ENCODE results near the gene SREBF1.

The SREBF1 gene

DNA sequence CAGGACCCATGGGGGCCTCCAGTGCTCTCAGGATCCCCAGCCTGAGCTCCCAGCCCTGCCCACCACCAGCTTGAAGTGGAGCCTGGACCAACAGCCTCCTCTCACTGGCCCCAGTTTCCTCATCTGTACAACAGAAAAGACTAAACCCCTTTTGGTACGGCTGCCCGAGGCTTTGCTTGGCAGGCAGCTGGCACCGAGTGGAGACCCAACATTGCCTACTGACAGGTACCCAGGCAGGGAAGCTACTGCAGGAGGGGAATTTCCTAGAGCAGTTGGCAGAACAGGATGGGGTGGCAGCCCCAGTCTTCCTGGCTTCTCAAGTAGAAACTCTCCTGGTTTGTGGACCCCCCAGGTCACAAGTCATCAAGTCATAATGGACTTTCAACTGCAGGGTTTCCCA, 14.2 kb downstream of the SREBF1 start:
- DNase-seq = no peak

DNA sequence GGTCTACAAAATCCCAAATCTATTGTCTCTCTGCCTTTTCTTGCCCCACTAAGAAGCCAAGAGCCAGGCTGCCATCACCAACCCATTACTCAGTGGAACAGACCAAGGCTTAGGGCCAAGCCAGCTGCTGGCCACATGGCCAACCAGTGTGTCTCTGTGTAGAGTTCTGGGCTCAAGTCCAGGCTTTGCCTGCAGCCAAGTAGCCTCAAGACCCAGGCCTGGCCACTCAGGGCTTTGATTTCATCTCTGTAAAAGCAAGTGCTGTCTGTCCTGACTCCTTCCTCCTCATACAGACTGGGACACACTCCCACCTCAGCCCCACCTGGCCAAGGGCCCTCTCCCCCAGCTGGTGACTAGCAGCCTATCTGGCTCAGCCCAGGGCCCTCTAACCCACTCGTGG, 14.6 kb downstream of the SREBF1 start:
- no peak for DNase-seq

DNA sequence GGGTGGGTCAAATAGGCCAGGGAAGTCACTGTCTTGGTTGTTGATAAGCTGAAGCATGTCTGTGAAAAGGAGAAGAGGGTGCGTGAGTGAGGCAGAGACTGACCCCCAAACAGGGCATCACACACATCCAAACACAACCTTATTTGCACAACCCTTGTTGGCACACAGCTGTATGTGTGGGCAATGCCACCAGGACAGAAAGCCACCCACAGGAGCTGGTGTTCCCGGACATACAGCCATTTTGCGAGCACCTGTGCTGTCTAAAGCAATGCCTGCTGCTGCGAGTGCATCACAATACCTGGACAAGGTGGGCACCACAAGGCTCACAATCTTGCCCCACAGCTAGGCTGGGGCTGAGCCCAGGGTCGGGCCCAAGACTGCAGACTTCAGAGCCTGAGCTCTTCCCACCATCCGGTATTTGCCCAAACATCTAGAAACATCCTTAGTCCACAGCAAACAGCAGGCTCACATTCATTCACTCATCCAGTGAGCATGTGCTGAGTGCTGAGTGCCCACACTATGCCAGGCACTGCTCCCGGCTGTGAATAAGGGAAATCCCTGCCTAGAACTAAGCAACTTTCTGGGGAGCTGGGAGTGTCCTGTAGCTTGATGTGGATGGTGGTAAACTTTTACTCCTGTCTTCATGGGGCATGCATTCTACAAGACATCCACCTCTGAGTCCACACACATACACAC, 16.2 kb downstream of the SREBF1 start:
- DNase-seq = no peak

DNA sequence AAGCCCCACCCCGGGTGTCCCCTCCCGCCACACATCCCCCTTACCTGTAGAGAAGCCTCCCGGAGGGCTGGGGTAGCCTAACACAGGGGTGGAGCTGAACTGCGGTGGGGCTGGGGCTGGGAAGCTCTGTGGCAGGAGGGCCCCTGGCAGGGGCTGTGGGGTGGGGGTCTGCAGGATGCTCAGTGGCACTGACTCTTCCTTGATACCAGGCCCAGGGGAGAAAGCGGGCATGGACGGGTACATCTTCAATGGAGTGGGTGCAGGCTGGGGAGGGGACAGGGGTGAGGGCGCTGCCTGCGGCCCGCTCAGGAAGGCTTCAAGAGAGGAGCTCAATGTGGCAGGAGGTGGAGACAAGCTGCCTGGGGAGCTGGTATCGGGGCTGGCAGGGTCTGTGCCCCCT, 16.7 kb downstream of the SREBF1 start:
- no peak for DNase-seq

DNA sequence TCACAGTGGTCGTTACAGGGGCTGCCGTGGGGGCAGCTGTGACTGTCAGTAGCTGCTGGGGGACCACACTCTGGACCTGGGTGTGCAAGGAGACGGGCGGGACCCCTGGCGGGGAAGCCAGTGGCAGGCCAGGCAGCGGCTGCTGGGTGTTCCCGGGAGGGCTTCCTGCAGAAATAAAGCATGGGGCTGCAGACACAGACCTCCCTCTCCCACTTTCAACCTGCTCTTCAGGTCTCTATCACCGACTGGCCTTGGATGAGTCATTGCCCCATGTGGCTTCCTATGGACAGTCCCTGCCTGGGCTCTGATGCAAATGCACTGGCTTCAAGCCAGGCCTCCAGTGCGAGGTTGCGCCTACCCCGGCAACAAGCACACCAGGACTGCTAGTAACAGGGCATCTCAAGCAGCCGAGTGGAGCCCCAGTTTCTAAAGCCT, 17.2 kb downstream of the SREBF1 start:
- DNase-seq = peak; percentile 36

DNA sequence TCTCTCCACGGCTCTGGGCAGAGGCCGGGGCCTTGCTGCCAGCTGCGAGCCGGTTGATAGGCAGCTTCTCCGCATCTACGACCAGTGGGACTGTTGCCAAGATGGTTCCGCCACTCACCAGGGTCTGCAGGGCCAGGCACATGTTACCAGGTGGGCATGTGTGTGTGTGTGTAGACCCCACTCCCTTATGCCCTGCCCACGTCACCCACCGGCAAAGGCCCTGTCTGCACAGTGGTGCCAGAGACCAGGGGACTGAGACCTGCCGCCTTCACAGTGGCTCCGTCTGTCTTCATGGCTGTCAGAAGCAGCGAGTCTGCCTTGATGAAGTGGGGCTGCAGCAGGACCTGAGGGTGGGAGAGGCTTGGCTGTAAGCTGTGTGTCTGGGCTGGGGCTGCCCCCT, 17.7 kb downstream of the SREBF1 start:
- DNase-seq = no peak

DNA sequence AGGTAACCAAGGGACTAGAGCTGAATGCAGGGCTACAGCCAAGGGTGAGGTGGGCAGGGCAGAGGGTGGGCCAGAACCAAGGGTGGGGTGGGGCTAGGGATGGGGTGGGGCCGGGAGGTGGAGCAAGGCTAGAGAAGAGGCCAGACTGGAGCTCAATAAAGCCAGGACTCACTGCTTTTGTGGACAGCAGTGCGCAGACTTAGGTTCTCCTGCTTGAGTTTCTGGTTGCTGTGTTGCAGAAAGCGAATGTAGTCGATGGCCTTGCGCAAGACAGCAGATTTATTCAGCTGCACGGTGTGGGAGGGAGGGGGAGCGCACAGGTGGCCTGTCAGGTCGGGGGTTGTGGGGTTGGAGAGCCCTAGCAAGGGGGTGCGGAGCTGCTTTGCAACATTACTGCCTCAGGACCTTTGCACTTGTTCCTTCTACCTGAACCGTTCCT, 18.7 kb downstream of the SREBF1 start:
- no peak for DNase-seq

DNA sequence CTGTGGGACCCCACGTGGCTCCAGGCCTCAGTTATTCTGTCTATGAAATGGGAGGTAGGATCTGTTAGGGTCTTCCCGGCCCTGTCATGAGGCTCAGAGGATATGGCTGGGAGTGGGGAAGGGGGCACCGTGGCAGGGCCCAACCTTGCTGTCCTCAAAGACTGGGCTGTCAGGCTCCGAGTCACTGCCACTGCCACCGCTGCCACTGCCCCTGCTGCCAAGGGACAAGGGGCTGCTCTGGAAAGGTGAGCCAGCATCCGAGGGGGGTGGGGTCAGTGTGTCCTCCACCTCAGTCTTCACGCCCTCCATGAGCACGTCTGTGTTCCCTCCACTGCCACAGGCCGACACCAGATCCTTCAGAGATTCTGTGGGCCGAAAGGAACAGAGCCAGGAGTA, 19.2 kb downstream of the SREBF1 start:
- DNase-seq = no peak

DNA sequence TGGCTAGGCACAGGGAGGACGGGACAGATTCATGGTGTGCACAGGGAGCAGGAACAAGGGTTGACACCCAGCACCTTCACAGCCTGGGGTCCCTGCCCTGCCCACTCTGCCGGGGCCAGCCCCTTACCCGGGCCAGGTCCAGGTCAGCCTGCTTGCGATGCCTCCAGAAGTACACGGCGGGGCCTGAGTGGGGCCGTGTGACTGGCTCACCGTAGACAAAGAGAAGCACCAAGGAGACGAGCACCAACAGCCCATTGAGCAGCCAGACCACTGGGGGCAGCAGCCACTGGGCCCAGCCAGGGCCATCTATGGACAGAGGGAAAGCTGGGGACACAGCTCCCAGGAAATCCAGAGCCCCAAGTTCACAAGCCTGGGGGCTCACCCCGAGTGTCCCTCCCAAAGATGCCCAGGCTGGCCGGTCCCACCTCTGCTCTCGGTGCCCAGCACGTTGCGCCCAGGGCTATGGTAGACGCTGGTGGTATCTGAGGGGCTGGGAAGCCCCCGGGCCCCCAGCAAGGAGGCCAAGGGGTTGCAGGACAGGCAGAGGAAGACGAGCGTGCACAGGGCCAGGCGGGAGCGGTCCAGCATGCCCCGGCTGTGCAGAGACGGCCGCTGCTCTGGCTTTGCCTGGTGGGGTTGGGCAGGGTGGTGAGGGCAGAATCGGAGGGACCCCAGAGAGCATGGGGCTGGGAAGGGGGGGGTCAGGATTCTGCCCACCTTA, 19.8 kb downstream of the SREBF1 start:
- no peak for DNase-seq

DNA sequence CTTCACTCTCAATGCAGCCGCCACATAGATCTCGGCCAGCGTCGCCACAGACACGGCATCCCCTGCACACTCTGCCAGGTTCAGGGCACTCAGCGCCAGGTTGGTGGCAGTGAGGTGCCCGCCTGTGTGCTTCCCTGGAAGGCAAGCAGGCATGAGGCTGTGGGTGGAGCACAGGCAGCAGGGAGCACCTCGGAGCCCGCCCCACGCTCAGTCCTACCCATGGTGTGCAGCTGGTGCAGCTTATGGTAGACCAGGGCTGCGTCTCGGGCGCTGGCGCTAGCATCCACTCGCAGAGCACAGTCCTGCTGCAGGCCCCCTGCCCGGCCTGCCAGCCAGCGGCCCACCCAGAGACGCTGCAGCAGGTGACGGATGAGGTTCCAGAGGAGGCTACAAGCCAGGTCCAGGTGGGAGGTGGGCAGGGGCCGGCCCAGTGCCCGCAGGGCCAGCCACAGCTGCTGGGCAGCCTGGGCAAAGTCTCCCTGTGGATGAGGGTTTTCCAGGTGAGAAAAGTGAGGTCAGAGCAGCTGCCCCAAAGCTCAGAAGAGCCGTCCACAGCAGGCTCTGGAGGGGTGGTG, 20.5 kb downstream of the SREBF1 start:
- DNase-seq = no peak

DNA sequence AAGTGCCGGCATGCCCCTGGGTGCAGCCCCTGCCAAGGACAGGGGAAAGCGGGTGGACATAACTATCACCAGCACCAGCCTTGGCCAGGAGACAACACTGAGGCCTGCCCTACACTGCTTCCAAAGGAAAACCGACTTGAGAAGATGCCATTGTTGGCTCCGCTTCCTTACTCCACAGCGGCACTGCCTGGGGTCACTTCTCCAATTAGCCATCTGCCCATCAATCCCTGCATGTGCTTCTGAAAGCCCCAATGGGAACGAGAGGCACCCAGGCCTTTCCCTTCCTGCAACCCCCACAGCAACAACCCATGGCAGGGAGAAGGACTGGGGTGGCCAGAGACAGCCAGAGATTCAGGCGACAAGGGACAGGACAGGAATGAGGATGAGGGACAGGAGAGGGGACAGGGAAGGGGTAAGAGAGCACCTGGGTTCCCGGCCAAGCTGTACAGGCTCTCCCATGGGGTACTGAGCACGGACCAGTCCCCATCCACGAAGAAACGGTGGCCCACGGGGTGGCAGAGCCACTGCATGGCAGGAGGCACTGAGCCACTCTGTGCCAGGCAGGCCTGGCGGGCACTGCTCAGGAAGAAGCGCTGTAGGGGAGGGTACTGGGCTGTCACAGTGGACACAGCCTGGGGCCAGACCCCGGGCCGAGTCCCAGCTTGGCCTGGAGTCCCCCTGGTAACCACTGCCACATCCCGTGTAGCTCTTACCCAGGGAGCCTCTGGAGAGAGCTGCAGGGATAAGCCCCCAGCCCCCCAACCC, 21.2 kb downstream of the SREBF1 start:
- no peak for DNase-seq

DNA sequence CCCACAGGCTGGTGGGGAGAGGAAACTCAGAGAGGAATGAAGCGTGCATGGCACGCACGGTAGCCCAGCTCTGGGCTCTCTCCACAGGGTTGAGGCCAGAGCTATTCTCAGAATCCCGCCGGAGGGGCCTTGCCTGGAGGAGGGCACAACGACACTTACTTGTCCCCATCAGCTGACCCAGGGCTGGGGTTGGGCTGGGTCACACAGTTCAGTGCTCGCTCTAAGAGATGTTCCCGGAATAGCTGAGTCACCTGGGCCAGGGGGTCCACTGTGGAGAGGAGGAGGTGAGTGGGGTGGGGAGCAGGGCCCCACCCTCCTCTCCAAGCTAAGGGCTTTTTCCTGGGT, 21.8 kb downstream of the SREBF1 start:
- no peak for DNase-seq

DNA sequence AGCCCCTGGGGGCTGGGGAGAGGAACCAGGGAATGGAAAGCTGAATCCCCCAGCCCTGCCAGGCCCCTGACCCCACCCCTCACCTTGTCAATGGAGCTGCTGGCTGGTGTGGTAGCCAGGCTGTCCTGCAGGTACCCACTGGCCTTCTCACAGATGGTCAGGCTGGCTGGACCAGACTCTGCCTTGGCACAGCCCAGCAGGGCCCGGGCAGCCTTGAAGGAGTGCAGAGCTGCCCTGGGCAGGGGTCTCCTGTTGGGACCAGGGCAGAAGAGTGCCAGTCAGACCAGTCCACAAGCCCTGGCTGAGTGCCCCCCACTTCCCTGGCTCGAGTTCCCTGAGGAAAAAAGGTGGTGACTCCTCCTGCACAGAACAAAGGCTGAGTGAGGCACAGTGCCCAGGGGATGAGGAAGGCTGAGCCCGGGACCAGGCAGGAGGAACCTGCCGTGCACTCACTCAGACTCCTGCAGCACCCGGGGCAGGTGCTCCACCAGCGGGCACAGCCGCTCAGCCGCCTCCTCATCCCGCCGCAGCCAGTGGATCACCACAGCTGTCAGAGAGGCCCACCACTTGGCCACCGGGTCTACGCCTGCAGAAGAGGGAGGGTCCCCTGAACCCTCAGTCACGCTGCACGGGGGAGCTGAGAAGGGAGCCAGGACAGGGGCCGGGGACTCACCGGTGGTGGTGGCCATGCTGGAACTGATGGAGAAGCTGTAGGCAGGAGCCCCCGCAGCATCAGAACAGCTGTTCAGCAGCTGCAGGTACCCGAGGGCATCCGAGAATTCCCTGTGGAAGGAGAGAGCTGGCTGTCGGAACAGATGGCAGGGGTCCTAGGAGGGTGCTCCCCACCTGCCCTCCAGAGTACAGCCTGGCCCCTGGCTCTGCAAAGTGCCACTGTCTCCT, 22.4 kb downstream of the SREBF1 start:
- no peak for DNase-seq

DNA sequence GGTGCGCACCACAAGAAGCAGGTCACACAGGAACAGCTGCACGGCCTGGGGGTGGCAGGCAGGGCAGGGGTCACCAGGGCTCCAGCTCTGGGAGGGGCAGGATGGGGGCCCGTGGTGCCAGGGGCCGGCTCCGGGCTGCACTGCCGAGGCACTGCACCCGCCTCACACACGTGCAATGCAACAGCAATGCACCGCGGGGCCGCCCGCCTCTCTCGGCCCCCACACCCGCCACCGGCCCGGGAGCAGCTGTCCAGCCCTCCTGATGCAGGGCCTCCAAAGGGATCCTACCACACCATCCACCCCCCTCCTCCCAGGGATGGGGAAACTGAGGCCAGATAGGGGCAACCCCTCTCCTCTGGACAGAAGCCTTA, 23.1 kb downstream of the SREBF1 start:
- no peak for DNase-seq

DNA sequence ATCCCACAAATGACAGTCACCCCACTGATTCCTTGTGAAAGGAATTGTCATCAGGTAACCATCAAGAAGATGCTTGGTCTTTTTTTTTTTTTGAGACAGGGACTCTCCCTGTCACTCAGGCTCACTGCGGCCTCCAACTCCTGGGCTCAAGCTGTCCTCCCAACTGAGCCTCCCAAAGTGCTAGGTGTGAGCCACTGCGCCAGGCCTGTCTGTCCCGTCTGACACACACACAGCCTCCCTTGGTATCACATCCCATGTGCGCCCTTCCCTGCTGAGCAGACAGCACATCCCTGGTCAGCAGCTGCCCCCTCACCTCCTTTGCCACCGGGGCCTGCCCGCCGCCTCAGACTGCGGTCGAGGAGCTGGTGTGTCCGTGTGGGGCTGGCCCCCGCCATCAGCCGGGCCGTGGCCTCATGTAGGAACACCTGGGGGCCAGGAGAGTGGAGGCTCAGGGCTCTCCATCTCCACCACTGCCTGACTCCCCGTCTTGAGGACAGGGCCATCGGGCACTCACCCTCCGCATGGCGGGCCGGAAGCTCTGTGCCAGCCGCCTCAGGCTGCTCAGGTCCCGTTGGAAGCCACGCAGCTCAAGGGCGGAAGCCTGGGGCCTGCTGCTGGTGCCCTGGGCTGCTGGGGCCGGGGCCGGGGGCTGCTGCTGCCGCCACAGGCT, 23.6 kb downstream of the SREBF1 start:
- DNase-seq = no peak

DNA sequence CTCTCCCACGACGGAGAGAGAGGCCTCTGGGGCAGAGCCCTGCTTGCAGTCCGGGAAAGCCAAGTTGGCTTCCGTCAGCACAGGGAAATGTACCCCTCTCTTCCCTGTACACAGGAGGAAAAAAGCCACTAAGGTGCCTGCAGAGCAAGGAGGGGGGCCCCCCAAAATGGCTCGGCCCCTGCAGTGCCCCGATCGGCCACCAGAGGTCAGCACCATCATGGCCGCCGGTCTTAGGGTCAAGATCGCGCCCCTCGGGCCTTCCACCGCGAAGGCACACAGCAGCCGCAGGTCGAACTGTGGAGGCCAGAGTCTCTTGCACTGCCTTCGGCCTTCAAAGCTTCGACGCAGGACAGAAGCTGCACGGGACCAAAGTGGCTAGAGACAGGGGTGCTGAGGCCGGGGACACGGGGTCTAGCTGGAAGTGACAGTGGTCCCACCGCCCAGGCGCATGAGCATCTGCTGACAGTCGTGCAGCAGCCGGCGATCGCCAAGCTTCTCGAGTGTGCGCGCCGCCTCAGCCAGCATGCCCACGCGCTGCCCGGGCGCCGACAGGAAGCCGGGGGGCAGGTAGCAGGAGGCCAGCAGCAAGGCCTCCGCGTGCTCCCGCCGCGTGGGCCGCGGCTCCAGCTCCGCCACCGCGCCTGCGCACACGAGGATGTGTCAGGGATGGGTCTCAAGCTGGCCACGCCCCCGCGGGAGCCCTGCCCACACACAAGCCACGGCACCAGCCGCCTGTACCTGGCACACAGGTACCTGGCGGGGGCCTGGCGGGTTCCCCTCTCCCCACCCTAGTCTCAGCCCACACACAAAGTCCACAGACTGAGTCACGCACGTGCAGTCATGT, 24.4 kb downstream of the SREBF1 start:
- peak; percentile 52 for DNase-seq

DNA sequence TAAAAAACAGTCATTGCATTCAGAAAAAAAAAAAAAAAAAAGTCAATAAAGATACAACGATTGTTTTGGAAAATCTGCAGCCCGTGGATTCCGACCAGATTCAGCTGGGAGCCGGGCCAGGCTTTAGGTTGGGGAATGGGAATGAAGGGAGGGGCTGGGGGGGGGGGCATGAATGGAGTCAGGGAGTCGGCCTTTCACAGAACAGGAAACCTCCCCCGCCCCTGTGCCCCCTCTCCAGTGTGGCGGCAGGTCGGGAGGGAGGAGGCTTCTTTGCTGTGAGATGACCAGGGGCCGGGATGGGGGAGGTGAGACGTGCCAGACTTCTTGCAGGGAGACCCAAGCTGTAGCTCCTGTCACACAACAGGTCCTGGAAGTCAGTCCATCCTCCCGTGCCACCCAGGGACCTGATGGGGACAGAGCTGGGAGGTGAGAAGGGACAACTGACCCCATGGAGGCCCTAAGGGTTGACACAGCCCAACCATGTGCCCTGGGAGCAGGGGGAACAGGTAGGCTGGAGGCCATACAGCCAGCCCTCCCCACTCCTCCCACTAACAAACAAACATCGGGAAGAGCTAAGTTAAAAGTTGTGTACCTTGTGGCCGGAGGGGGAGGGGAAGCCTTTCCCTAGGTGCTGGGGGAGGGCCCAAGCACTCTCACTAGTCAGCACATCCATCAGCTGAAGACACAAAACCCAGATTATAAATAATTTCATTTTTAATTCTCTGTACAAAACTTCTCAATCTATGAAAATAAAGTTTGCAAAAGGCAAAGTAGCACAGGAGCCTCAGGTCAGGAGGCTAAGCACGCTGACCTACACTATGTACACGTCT, 25.2 kb downstream of the SREBF1 start:
- no peak for DNase-seq

DNA sequence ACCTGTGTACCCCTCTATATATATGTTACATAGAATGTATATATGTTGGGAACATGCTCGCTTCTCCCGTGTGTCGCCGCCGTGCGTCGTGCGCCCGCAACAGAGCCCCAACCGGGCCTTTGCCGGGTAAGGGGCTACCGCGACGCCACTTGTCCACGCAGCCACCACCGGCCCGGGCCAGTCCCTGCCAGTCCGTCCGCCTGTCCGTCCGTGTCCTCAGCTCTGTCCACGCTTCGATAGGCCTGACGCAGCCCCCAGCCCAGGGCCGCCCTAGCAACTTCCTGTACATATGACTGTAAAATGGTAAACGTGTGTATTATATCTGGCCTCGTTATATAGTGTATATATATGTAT, 25.9 kb downstream of the SREBF1 start:
- no peak for DNase-seq

DNA sequence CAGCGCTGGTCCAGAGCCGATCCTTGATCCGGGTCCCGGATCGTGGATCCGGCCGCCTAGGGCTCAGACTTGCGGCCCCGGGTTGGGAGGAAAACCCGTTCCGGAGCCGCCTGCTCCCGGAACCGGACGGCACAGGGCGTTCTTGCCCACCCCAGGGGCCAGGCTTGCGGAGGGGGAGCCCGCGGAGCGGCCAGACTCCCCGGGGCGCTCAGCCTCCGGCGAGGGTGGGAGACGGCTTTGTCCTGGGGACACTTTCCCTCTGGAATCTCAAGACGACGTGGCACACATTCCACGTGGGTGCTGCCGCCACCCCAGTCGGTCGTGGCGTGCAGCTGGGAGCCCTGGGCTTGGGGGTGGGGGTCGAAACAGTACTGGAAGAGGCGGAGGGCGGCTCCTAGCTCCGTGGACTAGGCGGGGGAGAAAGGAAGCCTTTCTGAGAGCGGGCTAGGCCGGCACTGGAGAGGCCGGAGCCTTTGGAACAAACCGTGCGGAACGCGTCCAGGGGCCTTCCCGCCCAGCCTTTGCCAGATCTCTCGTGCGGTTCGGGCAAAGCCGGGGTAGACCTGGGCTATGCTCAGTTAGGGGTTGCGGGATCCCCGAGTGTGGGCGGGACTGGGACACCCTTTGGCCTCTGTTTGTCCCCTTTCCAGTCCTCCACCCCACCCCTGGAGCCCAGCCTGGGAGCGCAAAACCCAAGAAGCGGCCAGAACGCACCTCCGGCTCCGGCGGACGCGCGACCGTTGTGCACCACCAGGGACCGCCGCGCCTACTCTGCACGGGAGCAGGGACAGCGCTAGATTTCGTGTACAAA, 26.5 kb downstream of the SREBF1 start:
- no peak for DNase-seq
